ENCODE data around the gene KLHL35. TPM values are rescaled to one million over a fixed set of nuclear protein-coding genes. Genes with fewer than 3 reads are reported as not detected.
A peak's percentile ranks its signal among the peaks of the same experiment; 100 is the strongest.

The KLHL35 gene
- total RNA-seq, 2 donors from 2014 or later = 0.20 to 1.4 TPM

DNA sequence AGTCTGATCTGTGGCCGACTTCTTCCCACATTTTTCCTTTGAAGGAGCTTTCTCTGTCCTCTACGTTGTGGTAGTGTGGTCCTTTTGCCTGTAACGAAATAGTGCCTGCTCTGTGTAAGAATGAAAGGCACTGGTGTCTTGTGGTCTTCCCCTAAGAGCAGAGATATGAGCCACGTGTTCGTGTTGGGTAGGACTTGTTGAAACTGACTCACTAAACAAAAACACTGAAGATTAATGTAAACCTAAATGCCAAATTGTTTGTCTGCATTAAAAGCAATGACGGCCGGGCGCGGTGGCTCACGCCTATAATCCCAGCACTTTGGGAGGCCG, 43.8 kb downstream of the KLHL35 start:
- H3K9me3 ChIP-seq = no peaks in the 10 kb centered on the region
- H3K4me3 ChIP-seq = no peak overlapping the region
- no peak overlapping the region for H3K27ac ChIP-seq
- TF ChIP-seq, protein P1, sequence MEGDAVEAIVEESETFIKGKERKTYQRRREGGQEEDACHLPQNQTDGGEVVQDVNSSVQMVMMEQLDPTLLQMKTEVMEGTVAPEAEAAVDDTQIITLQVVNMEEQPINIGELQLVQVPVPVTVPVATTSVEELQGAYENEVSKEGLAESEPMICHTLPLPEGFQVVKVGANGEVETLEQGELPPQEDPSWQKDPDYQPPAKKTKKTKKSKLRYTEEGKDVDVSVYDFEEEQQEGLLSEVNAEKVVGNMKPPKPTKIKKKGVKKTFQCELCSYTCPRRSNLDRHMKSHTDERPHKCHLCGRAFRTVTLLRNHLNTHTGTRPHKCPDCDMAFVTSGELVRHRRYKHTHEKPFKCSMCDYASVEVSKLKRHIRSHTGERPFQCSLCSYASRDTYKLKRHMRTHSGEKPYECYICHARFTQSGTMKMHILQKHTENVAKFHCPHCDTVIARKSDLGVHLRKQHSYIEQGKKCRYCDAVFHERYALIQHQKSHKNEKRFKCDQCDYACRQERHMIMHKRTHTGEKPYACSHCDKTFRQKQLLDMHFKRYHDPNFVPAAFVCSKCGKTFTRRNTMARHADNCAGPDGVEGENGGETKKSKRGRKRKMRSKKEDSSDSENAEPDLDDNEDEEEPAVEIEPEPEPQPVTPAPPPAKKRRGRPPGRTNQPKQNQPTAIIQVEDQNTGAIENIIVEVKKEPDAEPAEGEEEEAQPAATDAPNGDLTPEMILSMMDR (IDR thresholded peaks at IDR 0.05) = no peak
- no peaks in the 10 kb centered on the region for H3K36me3 ChIP-seq
- H3K4me1 ChIP-seq = peaks cover 0 to 5% of the 10 kb centered on the region in 2 donors
- no peaks in the 10 kb centered on the region for H3K27me3 ChIP-seq
- DNase-seq (ENCODE audit: low spot score) = no peak

DNA sequence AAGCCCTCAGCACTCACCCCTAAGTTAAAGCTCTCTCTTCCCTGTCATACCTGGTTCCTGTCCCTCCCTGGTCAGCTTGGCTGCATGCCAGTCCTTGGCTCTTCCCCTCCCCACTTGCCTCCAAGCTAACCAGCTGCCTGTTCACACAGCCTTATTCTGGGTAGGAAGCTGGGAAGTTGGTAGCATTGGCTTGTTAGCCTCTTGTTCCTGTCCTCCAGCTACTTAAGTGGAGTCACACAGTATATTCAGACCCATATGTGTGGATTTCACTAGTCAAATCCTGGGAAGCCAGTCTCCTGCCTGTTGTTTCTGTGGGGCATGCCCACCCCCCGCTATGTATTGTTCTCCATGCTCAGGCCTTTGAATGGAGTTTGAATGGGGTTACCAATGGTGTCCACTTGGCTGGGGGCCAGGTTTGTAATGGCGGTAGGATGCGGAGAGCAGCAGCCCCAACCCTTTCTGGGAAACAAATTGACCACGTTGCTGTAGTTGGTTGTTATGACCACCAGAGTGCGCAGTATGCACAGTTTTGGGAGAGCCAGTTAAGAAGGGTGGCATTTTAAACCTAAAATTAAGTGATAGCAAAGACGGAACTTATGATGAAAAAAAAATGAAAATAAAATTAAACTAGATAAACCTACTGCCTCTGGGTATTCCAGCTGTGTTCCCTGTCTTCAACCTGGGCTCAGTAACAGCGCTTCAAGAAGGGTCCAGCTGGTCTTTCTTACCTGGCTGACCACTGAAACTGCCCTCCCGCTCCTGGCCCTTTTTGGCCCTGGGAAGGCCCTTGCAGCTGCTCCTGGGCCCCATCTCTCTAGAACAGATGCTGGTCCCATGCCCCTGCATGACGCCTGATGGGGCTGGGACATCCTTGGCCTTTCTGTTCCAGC, 44.4 kb downstream of the KLHL35 start:
- TF ChIP-seq, protein P1 (IDR thresholded peaks at IDR 0.05) = peak; percentile 79 to 82
- peak; percentile 70 for DNase-seq (ENCODE audit: low spot score)
- Histone ChIP-seq H3K4me1 (peaks cover 0 to 5% of the 10 kb centered on the region in 2 donors), H3K4me3 (no peak overlapping the region), H3K36me3 (no peaks in the 10 kb centered on the region), H3K9me3 (no peaks in the 10 kb centered on the region), H3K27me3 (no peaks in the 10 kb centered on the region), H3K27ac (no peak overlapping the region)

- TF ChIP-seq, protein P1 (IDR thresholded peaks at IDR 0.05) = no peak
- Histone ChIP-seq H3K27ac (no peak overlapping the region), H3K36me3 (no peaks in the 10 kb centered on the region), H3K27me3 (no peaks in the 10 kb centered on the region), H3K4me3 (no peak overlapping the region), H3K9me3 (no peaks in the 10 kb centered on the region), H3K4me1 (peaks cover 0 to 5% of the 10 kb centered on the region in 2 donors)
- DNase-seq (ENCODE audit: low spot score) = no peak
Observed at GRCh38 chr11:75387736-75388294, 45.2 kb downstream of the KLHL35 start.

GRCh38 chr11:75386942-75387630, 45.9 kb downstream of the KLHL35 start:
- H3K27ac ChIP-seq = no peak overlapping the region
- peaks cover 0 to 5% of the 10 kb centered on the region in 2 donors for H3K4me1 ChIP-seq
- H3K4me3 ChIP-seq = no peak overlapping the region
- TF ChIP-seq, protein P1 (IDR thresholded peaks at IDR 0.05) = no peak
- no peaks in the 10 kb centered on the region for H3K27me3 ChIP-seq
- no peaks in the 10 kb centered on the region for H3K36me3 ChIP-seq
- H3K9me3 ChIP-seq = no peaks in the 10 kb centered on the region
- no peak for DNase-seq (ENCODE audit: low spot score)

DNA sequence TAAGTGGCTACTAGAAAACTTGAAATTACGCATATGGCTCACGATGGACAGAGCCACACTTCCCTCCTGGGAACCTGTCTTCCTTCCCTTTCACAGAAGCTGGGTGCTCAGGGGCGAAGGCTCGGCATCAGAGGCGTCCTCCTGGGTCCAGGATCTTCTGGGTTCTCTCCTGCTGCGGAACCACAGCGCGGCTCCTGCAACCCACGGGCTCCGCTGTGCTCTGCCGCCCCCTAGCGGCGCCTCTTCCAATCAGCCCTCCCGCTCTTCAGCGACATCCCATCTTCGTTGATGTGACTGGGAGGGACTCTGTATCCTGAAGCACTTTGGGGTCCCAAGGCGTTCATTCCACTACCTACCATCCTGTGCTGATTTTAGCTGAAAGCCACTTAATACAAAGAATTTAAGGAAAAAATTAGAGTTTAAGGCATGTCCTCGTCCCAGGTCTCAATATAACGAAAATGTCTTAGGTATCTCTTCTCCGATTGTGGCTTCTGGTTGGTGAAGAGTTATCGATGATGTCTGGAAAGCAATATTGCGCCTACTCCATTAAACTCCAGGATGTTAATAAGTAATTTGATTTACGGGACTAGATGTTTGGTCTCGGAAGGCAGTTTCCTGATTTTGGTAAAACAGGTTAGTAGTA, 48.4 kb downstream of the KLHL35 start:
- peaks cover 0 to 5% of the 10 kb centered on the region in 2 donors for H3K4me1 ChIP-seq
- no peaks in the 10 kb centered on the region for H3K36me3 ChIP-seq
- H3K27me3 ChIP-seq = no peaks in the 10 kb centered on the region
- no peak overlapping the region for H3K4me3 ChIP-seq
- TF ChIP-seq, protein P1 (IDR thresholded peaks at IDR 0.05) = peak; percentile 90 to 98
- no peak overlapping the region for H3K27ac ChIP-seq
- peak; percentile 78 for DNase-seq (ENCODE audit: low spot score)
- no peaks in the 10 kb centered on the region for H3K9me3 ChIP-seq

All from right atrium auricular region (tissue), 2 donors.